Measurements from ENCODE around the gene INPP4B.

- TF ChIP-seq EZH2phosphoT487 (IDR thresholded peaks at IDR 0.05; ENCODE audit: insufficient read depth, low read depth) (no peak), EZH2 (IDR thresholded peaks at IDR 0.05; ENCODE audit: insufficient read depth, poor library complexity, severe bottlenecking) (no peak)
These were observed 399.1 kb downstream of the INPP4B start for GRCh38 chr4:142447009-142447408.

All from GM23248 (cell line).